ENCODE measurements around the gene WNT2.
"Not testable (repeated sequence)": the region's sequence is repeated elsewhere in the genome, so short reads cannot be mapped to it uniquely, and the experiment has no call there.

Gene WNT2

GRCh38 chr7:117324960-117325359, 2.1 kb upstream of the WNT2 start:
- ATAC-seq (replicated peaks) = no peak
- H3K36me3 Mint-ChIP-seq (ENCODE audit: insufficient read depth) = no peaks in the 10 kb centered on the region
- no peak overlapping the region for H3K4me3 Mint-ChIP-seq
- H3K27ac Mint-ChIP-seq = no peak overlapping the region
- H3K27me3 Mint-ChIP-seq = peaks cover 42 to 67% of the 10 kb centered on the region in 2 donors
- H3K9me3 Mint-ChIP-seq = peaks cover 0 to 2% of the 10 kb centered on the region in 2 donors
- DNase-seq = no peak
- peaks cover 4 to 6% of the 10 kb centered on the region in 2 donors for H3K4me1 Mint-ChIP-seq (ENCODE audit: low read depth in 2 of 2)

GRCh38 chr7:117323851-117324711, 1.2 kb upstream of the WNT2 start:
- Mint-ChIP-seq H3K4me3 (no peak overlapping the region), H3K27me3 (peaks cover 44 to 70% of the 10 kb centered on the region in 2 donors), H3K9me3 (peaks cover 0 to 2% of the 10 kb centered on the region in 2 donors), H3K27ac (no peak overlapping the region), H3K36me3 (ENCODE audit: insufficient read depth) (no peaks in the 10 kb centered on the region), H3K4me1 (ENCODE audit: low read depth in 2 of 2) (peaks cover 4 to 6% of the 10 kb centered on the region in 2 donors)
- ATAC-seq (replicated peaks) = no peak
- DNase-seq = no peak

- Mint-ChIP-seq H3K9me3 (no peaks in the 10 kb centered on the region), H3K36me3 (ENCODE audit: insufficient read depth) (no peaks in the 10 kb centered on the region), H3K27me3 (peaks cover 44 to 72% of the 10 kb centered on the region in 2 donors), H3K4me1 (ENCODE audit: low read depth in 2 of 2) (peaks cover 4 to 6% of the 10 kb centered on the region in 2 donors), H3K27ac (no peak overlapping the region), H3K4me3 (no peak overlapping the region)
- ATAC-seq (replicated peaks) (no peak), DNase-seq (no peak)
Measured at GRCh38 chr7:117323305-117323850, 520 bp upstream of the WNT2 start.

- Mint-ChIP-seq H3K9me3 (no peaks in the 10 kb centered on the region), H3K27ac (no peak overlapping the region), H3K4me3 (no peak overlapping the region), H3K27me3 (peaks cover 42 to 66% of the 10 kb centered on the region in 2 donors), H3K36me3 (ENCODE audit: insufficient read depth) (no peaks in the 10 kb centered on the region), H3K4me1 (ENCODE audit: low read depth in 2 of 2) (peaks cover 4 to 6% of the 10 kb centered on the region in 2 donors)
- no peak for DNase-seq
- ATAC-seq (replicated peaks) = no peak
Measured at GRCh38 chr7:117320523-117320922, 2.3 kb downstream of the WNT2 start.

- H3K9me3 Mint-ChIP-seq = no peaks in the 10 kb centered on the region
- H3K36me3 Mint-ChIP-seq (ENCODE audit: insufficient read depth) = no peaks in the 10 kb centered on the region
- ATAC-seq (replicated peaks) (no peak), DNase-seq (no peak)
- H3K4me3 Mint-ChIP-seq = no peak overlapping the region
- H3K4me1 Mint-ChIP-seq (ENCODE audit: low read depth in 2 of 2) = peaks cover 4 to 6% of the 10 kb centered on the region in 2 donors
- no peak overlapping the region for H3K27ac Mint-ChIP-seq
- peaks cover 38 to 52% of the 10 kb centered on the region in 2 donors for H3K27me3 Mint-ChIP-seq
Measured at GRCh38 chr7:117319181-117319580, 3.7 kb downstream of the WNT2 start.

GRCh38 chr7:117313582-117313981, 9.3 kb downstream of the WNT2 start:
- Mint-ChIP-seq H3K4me3 (no peak overlapping the region), H3K4me1 (ENCODE audit: low read depth in 2 of 2) (no peaks in the 10 kb centered on the region)
- DNase-seq = no peak

GRCh38 chr7:117312593-117313580, 10.0 kb downstream of the WNT2 start:
- H3K4me3 Mint-ChIP-seq = no peak overlapping the region
- DNase-seq = no peak
- H3K27me3 Mint-ChIP-seq = peaks cover 8 to 11% of the 10 kb centered on the region in 2 donors

More at GRCh38 chr7:117313582-117313981, 9.3 kb downstream of the WNT2 start:
- no peaks in the 10 kb centered on the region for H3K36me3 Mint-ChIP-seq (ENCODE audit: insufficient read depth)
- peaks cover 8 to 18% of the 10 kb centered on the region in 2 donors for H3K27me3 Mint-ChIP-seq
- ATAC-seq (replicated peaks) = no peak
- no peaks in the 10 kb centered on the region for H3K9me3 Mint-ChIP-seq
- H3K27ac Mint-ChIP-seq = no peak overlapping the region

GRCh38 chr7:117308891-117309290, 14.0 kb downstream of the WNT2 start:
- Mint-ChIP-seq H3K27ac (no peak overlapping the region), H3K4me3 (no peak overlapping the region), H3K27me3 (peaks cover 8 to 11% of the 10 kb centered on the region in 2 donors), H3K9me3 (no peaks in the 10 kb centered on the region), H3K4me1 (ENCODE audit: low read depth in 2 of 2) (no peaks in the 10 kb centered on the region), H3K36me3 (ENCODE audit: insufficient read depth) (no peaks in the 10 kb centered on the region)
- ATAC-seq (replicated peaks) (no peak), DNase-seq (no peak)

More at GRCh38 chr7:117312593-117313580, 10.0 kb downstream of the WNT2 start:
- Mint-ChIP-seq H3K36me3 (ENCODE audit: insufficient read depth) (no peaks in the 10 kb centered on the region), H3K4me1 (ENCODE audit: low read depth in 2 of 2) (no peaks in the 10 kb centered on the region), H3K9me3 (no peaks in the 10 kb centered on the region), H3K27ac (no peak overlapping the region)
- no peak for ATAC-seq (replicated peaks)

GRCh38 chr7:117302396-117302795, 20.5 kb downstream of the WNT2 start:
- ATAC-seq (replicated peaks) = no peak
- no peaks in the 10 kb centered on the region for H3K9me3 Mint-ChIP-seq
- DNase-seq = no peak
- H3K27me3 Mint-ChIP-seq = no peaks in the 10 kb centered on the region
- no peak overlapping the region for H3K27ac Mint-ChIP-seq
- no peak overlapping the region for H3K4me3 Mint-ChIP-seq
- no peaks in the 10 kb centered on the region for H3K36me3 Mint-ChIP-seq (ENCODE audit: insufficient read depth)
- H3K4me1 Mint-ChIP-seq (ENCODE audit: low read depth in 2 of 2) = no peaks in the 10 kb centered on the region

- H3K36me3 Mint-ChIP-seq (ENCODE audit: insufficient read depth); ATAC-seq (replicated peaks); H3K4me3 Mint-ChIP-seq; H3K27ac Mint-ChIP-seq; H3K27me3 Mint-ChIP-seq; H3K4me1 Mint-ChIP-seq (ENCODE audit: low read depth in 2 of 2); H3K9me3 Mint-ChIP-seq; DNase-seq: not testable (repeated sequence)
Measured at GRCh38 chr7:117300506-117300905, 22.4 kb downstream of the WNT2 start.

- DNase-seq (no peak), ATAC-seq (replicated peaks) (no peak)
- Mint-ChIP-seq H3K4me1 (ENCODE audit: low read depth in 2 of 2) (no peaks in the 10 kb centered on the region), H3K27ac (no peak overlapping the region), H3K9me3 (no peaks in the 10 kb centered on the region), H3K27me3 (peaks cover 0 to 7% of the 10 kb centered on the region in 2 donors), H3K4me3 (no peak overlapping the region), H3K36me3 (ENCODE audit: insufficient read depth) (no peaks in the 10 kb centered on the region)
Measured at GRCh38 chr7:117297606-117298005, 25.3 kb downstream of the WNT2 start.

- DNase-seq (no peak), ATAC-seq (replicated peaks) (no peak)
- no peaks in the 10 kb centered on the region for H3K36me3 Mint-ChIP-seq (ENCODE audit: insufficient read depth)
- no peak overlapping the region for H3K27ac Mint-ChIP-seq
- no peak overlapping the region for H3K4me3 Mint-ChIP-seq
- no peaks in the 10 kb centered on the region for H3K4me1 Mint-ChIP-seq (ENCODE audit: low read depth in 2 of 2)
- peaks cover 0 to 7% of the 10 kb centered on the region in 2 donors for H3K27me3 Mint-ChIP-seq
- no peaks in the 10 kb centered on the region for H3K9me3 Mint-ChIP-seq
Measured at GRCh38 chr7:117296066-117296465, 26.8 kb downstream of the WNT2 start.

- ATAC-seq (replicated peaks) = no peak
- no peak overlapping the region for H3K4me3 Mint-ChIP-seq
Measured at GRCh38 chr7:117285826-117286225, 37.0 kb downstream of the WNT2 start.

More at GRCh38 chr7:117285826-117286225, 37.0 kb downstream of the WNT2 start:
- DNase-seq = no peak
- no peaks in the 10 kb centered on the region for H3K9me3 Mint-ChIP-seq
- H3K36me3 Mint-ChIP-seq (ENCODE audit: insufficient read depth) = no peaks in the 10 kb centered on the region
- no peaks in the 10 kb centered on the region for H3K4me1 Mint-ChIP-seq (ENCODE audit: low read depth in 2 of 2)
- peaks cover 5 to 12% of the 10 kb centered on the region in 2 donors for H3K27me3 Mint-ChIP-seq
- H3K27ac Mint-ChIP-seq = no peak overlapping the region
